HG03097 (cell line): Measurements from ENCODE around the gene UNC93A.

Experiments
- ATAC-seq: cut with Tn5 transposase; IDR thresholded peaks from one replicate; pipeline ENCODE4 v1.9.1; 2021; ENCODE audit not compliant: unreplicated experiment, low FRiP score

The UNC93A gene

GRCh38 chr6:167292301-167293087 lies 1.4 kb downstream of the UNC93A start:
- ATAC-seq: no peak

GRCh38 chr6:167293088-167293589 lies 2.0 kb downstream of the UNC93A start:
- ATAC-seq: no peak

- no peak for ATAC-seq
Measured at GRCh38 chr6:167293590-167294091, 2.5 kb downstream of the UNC93A start.

- no peak for ATAC-seq
Measured at GRCh38 chr6:167294241-167294640, 3.1 kb downstream of the UNC93A start.

GRCh38 chr6:167294651-167295494 lies 3.8 kb downstream of the UNC93A start:
- ATAC-seq: no peak

DNA sequence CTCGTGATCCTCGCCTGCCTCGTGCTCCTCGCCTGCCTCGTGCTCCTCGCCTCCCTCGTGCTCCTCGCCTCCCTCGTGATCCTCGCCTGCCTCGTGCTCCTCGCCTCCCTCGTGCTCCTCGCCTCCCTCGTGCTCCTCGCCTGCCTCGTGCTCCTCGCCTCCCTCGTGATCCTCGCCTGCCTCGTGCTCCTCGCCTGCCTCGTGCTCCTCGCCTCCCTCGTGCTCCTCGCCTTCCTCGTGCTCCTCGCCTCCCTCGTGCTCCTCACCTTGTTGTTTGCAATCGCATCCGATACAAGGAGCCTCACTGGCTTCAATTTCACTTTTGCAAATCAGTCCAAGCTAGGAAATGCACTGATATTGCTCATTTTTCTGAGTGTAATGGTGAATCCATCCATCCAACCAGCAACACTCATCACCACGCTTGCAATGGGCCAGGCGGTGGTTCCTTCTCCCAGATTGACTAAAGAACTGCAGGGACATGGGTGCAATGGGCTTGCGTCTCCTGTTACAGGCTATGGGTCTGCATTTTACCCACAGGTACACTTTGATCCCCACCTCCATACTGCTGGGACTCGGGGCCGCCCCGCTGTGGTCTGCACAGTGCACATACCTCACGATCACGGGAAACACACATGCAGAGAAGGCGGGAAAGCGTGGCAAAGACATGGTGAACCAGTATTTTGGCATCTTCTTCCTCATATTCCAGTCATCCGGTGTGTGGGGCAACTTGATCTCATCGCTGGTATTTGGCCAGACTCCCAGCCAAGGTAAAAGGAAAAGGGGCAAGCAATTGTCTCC lies 4.6 kb downstream of the UNC93A start:
- ATAC-seq: no peak

GRCh38 chr6:167296293-167296690 lies 5.2 kb downstream of the UNC93A start:
- no peak for ATAC-seq

- ATAC-seq: no peak
Measured at GRCh38 chr6:167296902-167297301, 5.8 kb downstream of the UNC93A start.

DNA sequence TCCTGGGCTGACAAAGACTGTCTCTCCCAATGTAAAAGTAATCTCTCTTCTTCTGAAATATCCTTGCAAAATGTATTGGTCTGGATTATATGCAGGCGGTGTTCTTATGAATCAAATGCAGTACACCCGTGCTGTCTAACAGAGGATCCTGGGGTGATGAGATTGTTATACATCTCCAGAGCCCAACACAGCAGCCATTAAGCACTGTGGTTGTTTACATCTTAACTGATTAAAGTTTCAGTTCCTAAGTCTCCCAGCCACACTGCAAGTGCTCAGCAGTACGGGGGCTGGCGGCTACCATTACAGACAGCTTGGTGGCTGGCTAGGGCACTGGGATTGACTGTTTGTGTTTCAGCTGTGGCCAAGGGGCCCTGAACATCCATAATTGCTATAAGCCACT lies 7.0 kb downstream of the UNC93A start:
- no peak for ATAC-seq

DNA sequence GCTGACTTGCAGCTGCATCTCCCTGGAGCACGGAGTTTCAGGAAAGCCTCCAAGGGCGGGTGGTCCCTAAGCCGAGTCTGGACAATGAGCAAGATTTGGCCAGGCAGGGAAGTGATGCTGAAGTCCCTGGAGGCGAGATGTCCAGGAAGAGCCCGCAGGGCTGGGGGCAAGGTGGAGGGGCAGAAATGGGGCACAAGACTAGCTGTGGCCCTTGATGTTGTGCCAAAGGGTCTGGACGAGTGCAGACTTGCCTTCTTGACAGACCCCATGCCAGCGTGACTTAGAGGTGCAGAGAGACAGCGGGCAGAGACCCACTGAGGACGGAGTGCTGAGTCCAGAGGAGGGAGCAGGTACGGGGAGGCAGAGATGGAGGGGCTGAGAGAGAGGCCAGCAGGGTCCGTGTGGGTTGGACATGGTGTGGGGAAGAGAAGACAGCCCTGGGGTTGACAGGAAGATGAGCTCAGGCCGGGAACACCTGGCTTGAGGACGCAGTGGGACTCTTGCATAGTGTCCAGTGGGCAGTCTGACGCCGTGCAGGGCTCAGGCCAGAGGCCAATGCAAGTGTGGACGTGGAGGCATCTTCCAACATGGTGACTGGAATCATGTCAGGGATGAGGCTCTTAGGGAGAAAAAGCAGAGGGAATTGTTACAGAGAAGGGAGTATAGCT lies 8.7 kb downstream of the UNC93A start:
- no peak for ATAC-seq

DNA sequence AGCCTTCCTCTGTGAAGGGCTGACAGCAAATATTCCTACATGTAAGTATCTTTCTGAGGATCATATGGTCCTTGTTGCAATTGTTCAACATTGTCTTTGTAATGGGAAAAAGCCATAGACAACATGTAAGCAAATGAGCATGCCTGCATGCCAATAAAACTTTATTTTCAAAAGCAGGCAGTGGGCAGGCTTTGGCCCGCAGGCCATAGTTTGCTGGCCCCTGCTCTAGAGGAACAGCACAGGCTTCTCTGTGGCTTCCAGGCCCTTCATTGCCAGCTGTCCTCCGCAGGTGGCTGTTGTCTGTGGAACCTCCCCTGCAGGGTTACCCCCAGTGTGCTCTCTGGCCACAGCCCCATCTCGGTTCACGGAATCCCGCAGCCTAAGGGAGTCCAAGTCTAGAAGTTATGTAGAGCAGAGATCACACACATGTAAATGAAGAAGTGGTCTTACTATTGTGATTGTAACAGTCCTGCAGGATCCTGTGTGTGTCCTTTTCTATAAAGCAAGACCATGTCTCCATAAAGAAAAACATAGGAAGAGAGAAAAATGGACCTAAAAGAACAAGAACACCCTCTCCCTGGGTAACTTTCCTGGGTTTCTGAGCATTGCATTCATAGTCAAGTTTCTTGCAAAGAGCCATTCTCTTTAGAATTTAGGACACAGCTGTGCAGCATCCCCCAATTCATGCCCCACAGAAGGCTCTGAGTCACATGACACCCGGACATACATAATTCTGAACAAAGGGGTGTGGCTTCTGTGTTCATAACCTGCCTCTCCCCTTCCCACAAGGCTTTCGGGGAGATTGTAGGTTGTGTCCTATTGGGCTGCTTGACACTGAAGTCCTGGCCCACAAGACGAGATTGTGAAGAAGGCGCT lies 10.0 kb downstream of the UNC93A start:
- no peak for ATAC-seq

DNA sequence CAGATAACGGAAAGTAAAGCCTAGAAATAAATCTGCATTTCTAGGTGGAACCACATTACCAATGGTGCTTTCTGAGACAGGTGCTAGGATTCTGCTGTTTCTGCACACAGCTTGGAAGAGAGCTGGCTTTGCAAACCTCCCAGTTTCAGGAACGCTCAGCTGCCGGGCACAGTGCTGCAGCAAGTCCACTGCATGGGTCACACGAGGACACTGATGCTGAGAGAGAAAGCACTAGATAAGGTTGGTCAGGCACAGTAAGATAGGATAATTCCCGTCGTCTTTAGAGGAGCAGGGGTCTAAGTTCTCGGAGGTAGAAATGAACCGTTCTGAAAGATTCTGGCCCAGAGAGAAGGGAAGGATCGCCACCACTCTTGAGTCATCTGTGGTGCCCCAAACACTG lies 11.0 kb downstream of the UNC93A start:
- no peak for ATAC-seq

- ATAC-seq: no peak
Measured at GRCh38 chr6:167302796-167303195, 11.7 kb downstream of the UNC93A start.

- no peak for ATAC-seq
Measured at GRCh38 chr6:167303675-167304625, 12.8 kb downstream of the UNC93A start.

DNA sequence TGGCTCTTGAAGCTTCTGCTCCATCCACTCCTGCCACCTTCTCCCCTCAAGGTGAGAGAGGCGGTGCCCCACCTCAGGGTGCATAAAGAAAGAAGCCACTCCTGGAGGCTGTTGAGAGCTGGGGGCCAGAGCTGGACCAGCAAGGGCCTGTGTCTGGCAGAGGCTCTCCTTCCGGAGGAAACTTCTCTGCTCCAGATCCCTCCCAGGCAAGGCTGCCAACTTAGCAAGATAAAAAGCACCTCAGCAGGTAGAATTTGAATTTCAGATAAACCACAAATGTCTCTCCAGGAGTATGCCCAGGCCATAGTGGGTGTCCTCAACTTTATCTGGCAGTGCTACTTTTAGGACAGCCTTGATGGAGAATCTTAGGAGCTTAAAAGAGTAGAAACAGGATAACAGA lies 13.8 kb downstream of the UNC93A start:
- ATAC-seq: no peak

- no peak for ATAC-seq
Measured at GRCh38 chr6:167305796-167306195, 14.7 kb downstream of the UNC93A start.

GRCh38 chr6:167306401-167306998 lies 15.4 kb downstream of the UNC93A start:
- no peak for ATAC-seq
